Measurements from ENCODE around the gene RESP18. TPM values are rescaled to one million over a fixed set of nuclear protein-coding genes. Genes with fewer than 3 reads are reported as not detected.

The RESP18 gene
- total RNA-seq, 1 experiment from 2014 or later = not detected

- intact Hi-C loops (cut with micrococcal nuclease; ENCODE audit: unreplicated experiment) (no loop called here), in situ Hi-C loops (cut with HindIII; ENCODE audit: low pct_unique_long_range_greater_than_20kb, low sequenced_read_pairs) (no loop called here)
- BruUV-seq (replicated peaks) = no TSS peak
- Histone ChIP-seq H3K36me3 (ENCODE audit: control insufficient read depth, insufficient read depth, low read length) (no peaks in the 10 kb centered on the region), H3K4me1 (ENCODE audit: control insufficient read depth, insufficient read depth, low read length) (peaks cover 18% of the 10 kb centered on the region), H3K9me3 (ENCODE audit: control insufficient read depth, insufficient read depth, low read depth, low read length) (no peaks in the 10 kb centered on the region), H3K27me3 (ENCODE audit: control insufficient read depth, insufficient read depth, low read length) (no peaks in the 10 kb centered on the region), H3K27ac (ENCODE audit: low read length) (peak overlapping the region; percentile 88), H3K4me3 (ENCODE audit: low read depth in 2 of 2, low read length in 2 of 2) (peak overlapping the region in 1 of 2 experiments; percentile 34; a peak in 2 of 4 replicates)
- DNase-seq (ENCODE audit: low read depth, low spot score) = no peak
- ATAC-seq = peak; percentile 95
- TF ChIP-seq, protein P1, sequence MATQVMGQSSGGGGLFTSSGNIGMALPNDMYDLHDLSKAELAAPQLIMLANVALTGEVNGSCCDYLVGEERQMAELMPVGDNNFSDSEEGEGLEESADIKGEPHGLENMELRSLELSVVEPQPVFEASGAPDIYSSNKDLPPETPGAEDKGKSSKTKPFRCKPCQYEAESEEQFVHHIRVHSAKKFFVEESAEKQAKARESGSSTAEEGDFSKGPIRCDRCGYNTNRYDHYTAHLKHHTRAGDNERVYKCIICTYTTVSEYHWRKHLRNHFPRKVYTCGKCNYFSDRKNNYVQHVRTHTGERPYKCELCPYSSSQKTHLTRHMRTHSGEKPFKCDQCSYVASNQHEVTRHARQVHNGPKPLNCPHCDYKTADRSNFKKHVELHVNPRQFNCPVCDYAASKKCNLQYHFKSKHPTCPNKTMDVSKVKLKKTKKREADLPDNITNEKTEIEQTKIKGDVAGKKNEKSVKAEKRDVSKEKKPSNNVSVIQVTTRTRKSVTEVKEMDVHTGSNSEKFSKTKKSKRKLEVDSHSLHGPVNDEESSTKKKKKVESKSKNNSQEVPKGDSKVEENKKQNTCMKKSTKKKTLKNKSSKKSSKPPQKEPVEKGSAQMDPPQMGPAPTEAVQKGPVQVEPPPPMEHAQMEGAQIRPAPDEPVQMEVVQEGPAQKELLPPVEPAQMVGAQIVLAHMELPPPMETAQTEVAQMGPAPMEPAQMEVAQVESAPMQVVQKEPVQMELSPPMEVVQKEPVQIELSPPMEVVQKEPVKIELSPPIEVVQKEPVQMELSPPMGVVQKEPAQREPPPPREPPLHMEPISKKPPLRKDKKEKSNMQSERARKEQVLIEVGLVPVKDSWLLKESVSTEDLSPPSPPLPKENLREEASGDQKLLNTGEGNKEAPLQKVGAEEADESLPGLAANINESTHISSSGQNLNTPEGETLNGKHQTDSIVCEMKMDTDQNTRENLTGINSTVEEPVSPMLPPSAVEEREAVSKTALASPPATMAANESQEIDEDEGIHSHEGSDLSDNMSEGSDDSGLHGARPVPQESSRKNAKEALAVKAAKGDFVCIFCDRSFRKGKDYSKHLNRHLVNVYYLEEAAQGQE (IDR thresholded peaks at IDR 0.05; ENCODE audit: insufficient read depth in 1 of 2, low read depth in 2 of 2, low read length in 1 of 2) = no peak; a peak in 1 of 4 replicates
- TF ChIP-seq POLR2AphosphoS5 (IDR thresholded peaks at IDR 0.05; ENCODE audit: low read depth, low read length) = peak; percentile 51; the same call in 1 of the 2 replicates
- TF ChIP-seq SIN3A (IDR thresholded peaks at IDR 0.05; ENCODE audit: borderline replicate concordance, insufficient read depth, low read depth, low read length) = no peak
- no peak for TF ChIP-seq TCF7L2 (IDR thresholded peaks at IDR 0.05; ENCODE audit: low read depth, low read length)
- TF ChIP-seq, protein P2, sequence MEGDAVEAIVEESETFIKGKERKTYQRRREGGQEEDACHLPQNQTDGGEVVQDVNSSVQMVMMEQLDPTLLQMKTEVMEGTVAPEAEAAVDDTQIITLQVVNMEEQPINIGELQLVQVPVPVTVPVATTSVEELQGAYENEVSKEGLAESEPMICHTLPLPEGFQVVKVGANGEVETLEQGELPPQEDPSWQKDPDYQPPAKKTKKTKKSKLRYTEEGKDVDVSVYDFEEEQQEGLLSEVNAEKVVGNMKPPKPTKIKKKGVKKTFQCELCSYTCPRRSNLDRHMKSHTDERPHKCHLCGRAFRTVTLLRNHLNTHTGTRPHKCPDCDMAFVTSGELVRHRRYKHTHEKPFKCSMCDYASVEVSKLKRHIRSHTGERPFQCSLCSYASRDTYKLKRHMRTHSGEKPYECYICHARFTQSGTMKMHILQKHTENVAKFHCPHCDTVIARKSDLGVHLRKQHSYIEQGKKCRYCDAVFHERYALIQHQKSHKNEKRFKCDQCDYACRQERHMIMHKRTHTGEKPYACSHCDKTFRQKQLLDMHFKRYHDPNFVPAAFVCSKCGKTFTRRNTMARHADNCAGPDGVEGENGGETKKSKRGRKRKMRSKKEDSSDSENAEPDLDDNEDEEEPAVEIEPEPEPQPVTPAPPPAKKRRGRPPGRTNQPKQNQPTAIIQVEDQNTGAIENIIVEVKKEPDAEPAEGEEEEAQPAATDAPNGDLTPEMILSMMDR (IDR thresholded peaks at IDR 0.05) = no peak
- ChIA-PET POLR2A (no interaction called here), CTCF (no interaction called here)
These were observed 36.2 kb upstream of the RESP18 start for GRCh38 chr2:219368690-219369191.

DNA sequence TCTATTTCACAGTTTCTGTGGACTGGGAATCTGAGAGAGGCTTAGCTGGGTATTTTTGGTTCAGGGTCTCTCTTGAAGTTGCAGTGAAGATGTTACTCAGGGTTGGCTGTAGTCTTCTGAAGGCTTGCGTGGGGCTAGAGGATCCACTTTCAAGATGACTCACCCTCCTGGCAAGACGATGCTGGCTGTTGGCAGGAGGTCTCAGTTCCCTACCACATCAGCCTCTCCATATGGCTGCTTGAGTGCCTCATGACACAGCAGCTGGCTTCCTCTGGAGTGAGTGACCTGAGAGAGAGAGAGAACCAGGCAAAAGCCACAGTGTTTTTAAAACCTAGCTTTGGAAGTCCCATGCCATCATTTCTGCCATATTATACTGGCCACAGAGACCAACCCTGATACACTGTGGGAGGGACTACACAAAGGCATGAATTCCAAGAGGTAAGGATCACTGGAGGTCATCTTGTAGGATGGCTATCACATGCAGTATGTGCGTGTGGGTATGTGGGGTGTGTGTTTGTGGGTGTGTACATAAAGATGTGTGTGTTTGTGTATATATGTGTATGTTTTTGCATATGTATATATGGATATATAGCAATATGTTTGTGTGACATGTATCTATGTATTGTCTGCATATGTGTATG is 30.1 kb upstream of the RESP18 start:
- Histone ChIP-seq H3K4me3 (ENCODE audit: low read depth in 2 of 2, low read length in 2 of 2) (no peak overlapping the region), H3K9me3 (ENCODE audit: control insufficient read depth, insufficient read depth, low read depth, low read length) (no peaks in the 10 kb centered on the region), H3K4me1 (ENCODE audit: control insufficient read depth, insufficient read depth, low read length) (peaks cover 5% of the 10 kb centered on the region), H3K27me3 (ENCODE audit: control insufficient read depth, insufficient read depth, low read length) (no peaks in the 10 kb centered on the region; the same call in 1 of the 2 replicates), H3K27ac (ENCODE audit: low read length) (peak overlapping the region; percentile 55; the same call in 1 of the 2 replicates), H3K36me3 (ENCODE audit: control insufficient read depth, insufficient read depth, low read length) (no peaks in the 10 kb centered on the region)
- peak; percentile 64 for ATAC-seq
- TF ChIP-seq, protein P1 (IDR thresholded peaks at IDR 0.05; ENCODE audit: insufficient read depth in 1 of 2, low read depth in 2 of 2, low read length in 1 of 2) = no peak
- TF ChIP-seq, protein P2 (IDR thresholded peaks at IDR 0.05) = no peak
- TF ChIP-seq TCF7L2 (IDR thresholded peaks at IDR 0.05; ENCODE audit: low read depth, low read length) (no peak), POLR2AphosphoS5 (IDR thresholded peaks at IDR 0.05; ENCODE audit: low read depth, low read length) (no peak)
- no peak for DNase-seq (ENCODE audit: low read depth, low spot score)
- no TSS peak for BruUV-seq (replicated peaks)
- in situ Hi-C loops (cut with HindIII; ENCODE audit: low pct_unique_long_range_greater_than_20kb, low sequenced_read_pairs) (no loop called here), intact Hi-C loops (cut with micrococcal nuclease; ENCODE audit: unreplicated experiment) (no loop called here)
- ChIA-PET POLR2A (no interaction called here), CTCF (no interaction called here)
